Measurements from ENCODE around the gene CACNA1A.

- TF ChIP-seq, protein P1, sequence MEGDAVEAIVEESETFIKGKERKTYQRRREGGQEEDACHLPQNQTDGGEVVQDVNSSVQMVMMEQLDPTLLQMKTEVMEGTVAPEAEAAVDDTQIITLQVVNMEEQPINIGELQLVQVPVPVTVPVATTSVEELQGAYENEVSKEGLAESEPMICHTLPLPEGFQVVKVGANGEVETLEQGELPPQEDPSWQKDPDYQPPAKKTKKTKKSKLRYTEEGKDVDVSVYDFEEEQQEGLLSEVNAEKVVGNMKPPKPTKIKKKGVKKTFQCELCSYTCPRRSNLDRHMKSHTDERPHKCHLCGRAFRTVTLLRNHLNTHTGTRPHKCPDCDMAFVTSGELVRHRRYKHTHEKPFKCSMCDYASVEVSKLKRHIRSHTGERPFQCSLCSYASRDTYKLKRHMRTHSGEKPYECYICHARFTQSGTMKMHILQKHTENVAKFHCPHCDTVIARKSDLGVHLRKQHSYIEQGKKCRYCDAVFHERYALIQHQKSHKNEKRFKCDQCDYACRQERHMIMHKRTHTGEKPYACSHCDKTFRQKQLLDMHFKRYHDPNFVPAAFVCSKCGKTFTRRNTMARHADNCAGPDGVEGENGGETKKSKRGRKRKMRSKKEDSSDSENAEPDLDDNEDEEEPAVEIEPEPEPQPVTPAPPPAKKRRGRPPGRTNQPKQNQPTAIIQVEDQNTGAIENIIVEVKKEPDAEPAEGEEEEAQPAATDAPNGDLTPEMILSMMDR (IDR thresholded peaks at IDR 0.05): no peak
- no peak for TF ChIP-seq POLR2A (IDR thresholded peaks at IDR 0.05)
Measured at GRCh38 chr19:13466697-13467096, 39.6 kb downstream of the CACNA1A start.

All from heart left ventricle (tissue), 13 donors.